Measurements from ENCODE around the gene SLC9A8.

SLC9A8 gene

GRCh38 chr20:49786196-49786595, 26.4 kb upstream of the SLC9A8 start:
- no peak for DNase-seq (ENCODE audit: low read depth in 3 of 3, low spot score in 1 of 3)

DNA sequence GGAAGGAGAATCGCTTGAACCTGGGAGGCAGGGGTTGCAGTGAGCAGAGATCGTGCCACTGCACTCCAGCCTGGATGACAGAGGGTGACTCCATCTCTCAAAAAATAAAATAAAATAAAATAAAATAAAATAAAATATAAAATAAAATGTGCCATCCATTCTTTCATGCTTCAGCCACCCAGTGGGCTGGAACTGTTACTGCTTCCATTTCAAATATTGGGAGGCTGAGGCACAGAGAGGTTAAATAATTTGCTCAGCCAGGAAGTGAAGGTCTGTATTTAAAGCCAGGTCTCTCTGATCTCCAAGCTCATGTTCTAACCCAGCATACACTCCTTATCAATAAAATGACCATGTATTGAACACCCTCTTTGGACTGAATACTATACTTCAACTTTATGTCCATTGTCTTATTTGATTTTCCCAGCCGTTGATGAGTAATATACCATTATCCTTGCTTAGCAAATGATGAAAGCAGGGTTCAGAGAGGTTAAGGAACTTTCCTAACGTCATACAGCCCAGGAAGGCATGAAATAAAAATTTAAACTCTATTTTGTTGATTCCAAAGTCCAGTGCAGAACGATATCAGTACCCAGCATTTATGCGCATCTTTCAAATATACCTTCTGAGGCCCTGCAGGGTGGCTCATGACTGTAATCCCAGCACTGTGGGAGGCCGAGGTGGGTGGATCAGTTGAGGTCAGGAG, 25.8 kb upstream of the SLC9A8 start:
- no peak for DNase-seq (ENCODE audit: low read depth in 3 of 3, low spot score in 1 of 3)

- no peak for DNase-seq (ENCODE audit: low read depth in 3 of 3, low spot score in 1 of 3)
These were observed 25.0 kb upstream of the SLC9A8 start for GRCh38 chr20:49787371-49788357.

- no peak for DNase-seq (ENCODE audit: low read depth in 3 of 3, low spot score in 1 of 3)
These were observed 22.4 kb upstream of the SLC9A8 start for GRCh38 chr20:49790077-49790798.

DNA sequence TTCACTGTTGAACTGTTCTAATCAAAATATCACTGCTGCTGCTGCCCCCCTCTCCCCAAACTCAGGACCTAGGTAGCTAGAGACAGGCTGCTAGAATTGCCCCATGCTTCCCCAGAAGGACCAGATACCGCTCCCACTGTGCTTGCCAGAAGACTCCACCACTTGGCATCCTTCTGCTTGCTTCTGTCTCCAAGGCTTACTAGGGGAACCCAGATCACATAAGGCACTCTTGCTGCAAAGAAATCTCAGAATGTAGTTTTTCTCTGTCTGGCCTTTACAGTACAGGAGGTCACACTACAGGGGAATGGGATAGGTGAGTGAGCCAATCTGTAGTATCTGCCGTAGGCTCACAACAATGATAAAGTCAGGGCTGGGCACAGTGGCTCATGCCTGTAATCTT, 21.5 kb upstream of the SLC9A8 start:
- DNase-seq (ENCODE audit: low read depth in 3 of 3, low spot score in 1 of 3) = no peak

DNA sequence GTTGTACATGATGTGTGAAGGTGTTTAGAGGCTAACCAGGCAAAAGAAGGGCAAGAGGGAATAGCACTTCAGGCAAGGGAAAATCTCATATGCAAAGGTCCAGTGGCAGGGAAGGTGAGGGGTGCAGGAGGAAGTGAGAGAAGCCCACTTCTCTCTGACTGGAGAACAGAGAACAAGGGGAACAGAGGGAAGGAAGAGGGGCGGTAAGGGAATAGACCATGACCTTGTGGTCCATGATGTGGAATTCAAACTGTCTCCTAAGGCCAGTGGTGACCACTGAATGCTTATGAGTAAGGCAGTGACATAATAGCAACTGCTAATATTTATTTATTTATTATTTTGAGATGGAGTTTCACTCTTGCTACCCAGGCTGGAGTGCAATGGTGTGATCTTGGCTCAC, 20.6 kb upstream of the SLC9A8 start:
- no peak for DNase-seq (ENCODE audit: low read depth in 3 of 3, low spot score in 1 of 3)

GRCh38 chr20:49792611-49793010, 20.0 kb upstream of the SLC9A8 start:
- no peak for DNase-seq (ENCODE audit: low read depth in 3 of 3, low spot score in 1 of 3)

GRCh38 chr20:49794336-49795134, 18.1 kb upstream of the SLC9A8 start:
- no peak for DNase-seq (ENCODE audit: low read depth in 3 of 3, low spot score in 1 of 3)

DNA sequence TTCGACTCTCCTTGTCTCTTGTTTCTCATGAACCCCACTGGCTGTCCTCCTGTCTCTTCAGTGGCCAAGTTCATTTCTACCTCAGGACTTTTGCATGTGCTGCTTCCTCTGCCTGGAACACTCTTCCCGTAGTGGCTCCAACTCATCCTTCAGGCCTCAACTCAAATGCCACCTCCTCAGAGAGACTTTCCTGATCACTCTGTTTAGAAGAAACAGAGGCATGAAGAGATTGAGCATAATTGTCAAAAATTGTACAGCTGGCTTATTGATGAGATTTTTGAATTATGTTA, 17.5 kb upstream of the SLC9A8 start:
- no peak for DNase-seq (ENCODE audit: low read depth in 3 of 3, low spot score in 1 of 3)

DNA sequence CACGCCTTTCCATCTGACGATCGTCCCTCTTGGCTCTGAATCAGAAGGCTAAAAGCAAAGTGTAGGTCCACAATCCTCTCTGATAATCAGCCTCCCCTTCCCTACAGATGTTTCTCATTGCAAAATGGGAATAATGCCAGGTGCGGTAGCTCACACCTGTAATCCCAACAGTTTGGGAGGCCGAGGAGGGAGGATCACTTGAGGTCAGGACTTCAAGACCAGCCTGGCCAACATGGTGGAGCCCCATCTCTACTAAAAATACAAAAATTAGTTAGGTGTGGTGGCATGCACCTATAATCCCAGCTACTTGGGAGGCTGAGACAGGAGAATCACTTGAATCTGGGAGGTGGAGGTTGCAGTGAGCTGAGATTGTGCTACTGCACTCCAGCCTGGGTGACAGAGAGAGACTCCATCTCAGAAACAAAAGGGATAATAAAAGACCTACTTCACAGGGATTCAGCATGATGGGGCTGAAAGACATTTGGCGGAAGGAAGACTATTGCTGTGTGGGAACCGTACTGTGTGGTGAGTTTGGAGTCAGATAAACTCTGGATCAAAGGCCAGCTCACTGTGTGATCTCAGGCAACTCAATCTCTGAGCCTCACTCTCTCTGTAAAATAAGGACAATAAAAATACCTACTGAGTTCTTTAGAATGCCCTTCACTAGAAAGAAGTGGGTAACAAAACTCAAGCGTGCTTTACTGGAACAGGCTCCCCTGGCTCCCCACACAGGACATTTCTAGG, 15.9 kb upstream of the SLC9A8 start:
- no peak for DNase-seq (ENCODE audit: low read depth in 3 of 3, low spot score in 1 of 3)

GRCh38 chr20:49797344-49797615, 15.3 kb upstream of the SLC9A8 start:
- DNase-seq (ENCODE audit: low read depth in 3 of 3, low spot score in 1 of 3) = no peak

- no peak for DNase-seq (ENCODE audit: low read depth in 3 of 3, low spot score in 1 of 3)
These were observed 13.9 kb upstream of the SLC9A8 start for GRCh38 chr20:49798718-49799117.

DNA sequence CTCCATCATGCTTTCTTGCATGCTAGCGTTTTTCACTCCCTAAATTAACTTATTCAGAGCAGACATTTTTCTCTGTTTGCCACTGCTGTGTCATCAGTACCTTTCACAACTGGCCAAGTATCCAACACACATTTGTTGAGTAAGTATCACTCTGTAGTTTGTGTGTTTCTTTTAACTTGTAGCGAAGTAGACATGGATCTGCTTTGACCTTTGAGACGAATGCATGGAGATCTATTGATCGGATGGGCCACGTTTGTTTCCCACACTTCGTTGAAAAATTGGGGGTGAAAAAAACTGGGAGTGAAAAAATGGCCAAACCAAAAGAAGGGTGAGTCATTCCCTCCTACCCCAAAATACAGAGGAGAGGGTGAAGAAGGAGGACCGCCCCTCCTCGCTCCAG, 12.9 kb upstream of the SLC9A8 start:
- DNase-seq (ENCODE audit: low read depth in 3 of 3, low spot score in 1 of 3) = no peak

DNA sequence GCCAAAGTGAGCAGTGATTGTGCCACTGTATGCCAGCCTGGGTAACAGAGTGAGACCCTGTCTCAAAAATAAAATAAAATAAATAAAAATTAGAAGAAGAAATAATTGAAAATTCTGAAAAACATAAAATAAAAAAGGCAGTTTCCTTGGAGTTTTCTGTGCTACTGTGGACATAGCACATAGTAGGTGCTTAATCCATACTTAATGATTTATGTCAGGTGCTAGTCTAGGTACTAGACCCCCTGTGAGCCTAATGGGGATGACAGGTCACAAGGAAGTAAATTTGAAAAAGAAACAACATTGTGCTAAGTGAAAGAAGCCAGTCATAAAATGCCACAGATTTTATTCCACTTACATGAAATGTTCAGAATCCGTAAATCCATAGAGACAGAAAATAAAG, 9.2 kb upstream of the SLC9A8 start:
- no peak for DNase-seq (ENCODE audit: low read depth in 3 of 3, low spot score in 1 of 3)

DNA sequence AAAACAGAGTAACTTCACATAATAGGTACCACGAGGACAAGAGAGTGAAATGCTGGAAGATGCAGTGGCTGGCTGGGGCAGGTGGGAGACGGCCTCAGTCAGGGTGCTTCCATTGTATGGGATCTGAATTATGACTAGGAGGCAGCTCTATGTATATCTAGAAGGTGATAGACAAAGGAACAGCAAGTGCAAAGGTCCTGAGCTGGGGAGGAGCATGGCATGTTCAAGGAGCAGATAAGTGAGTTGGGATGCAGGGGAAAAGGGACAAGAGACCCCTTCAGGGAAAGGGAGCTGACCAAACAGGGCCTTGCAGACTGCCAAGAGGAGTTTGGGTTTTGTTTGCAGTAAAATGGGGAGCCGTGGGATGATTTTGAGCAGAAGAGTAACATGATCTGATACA, 8.3 kb upstream of the SLC9A8 start:
- DNase-seq (ENCODE audit: low read depth in 3 of 3, low spot score in 1 of 3) = no peak

DNA sequence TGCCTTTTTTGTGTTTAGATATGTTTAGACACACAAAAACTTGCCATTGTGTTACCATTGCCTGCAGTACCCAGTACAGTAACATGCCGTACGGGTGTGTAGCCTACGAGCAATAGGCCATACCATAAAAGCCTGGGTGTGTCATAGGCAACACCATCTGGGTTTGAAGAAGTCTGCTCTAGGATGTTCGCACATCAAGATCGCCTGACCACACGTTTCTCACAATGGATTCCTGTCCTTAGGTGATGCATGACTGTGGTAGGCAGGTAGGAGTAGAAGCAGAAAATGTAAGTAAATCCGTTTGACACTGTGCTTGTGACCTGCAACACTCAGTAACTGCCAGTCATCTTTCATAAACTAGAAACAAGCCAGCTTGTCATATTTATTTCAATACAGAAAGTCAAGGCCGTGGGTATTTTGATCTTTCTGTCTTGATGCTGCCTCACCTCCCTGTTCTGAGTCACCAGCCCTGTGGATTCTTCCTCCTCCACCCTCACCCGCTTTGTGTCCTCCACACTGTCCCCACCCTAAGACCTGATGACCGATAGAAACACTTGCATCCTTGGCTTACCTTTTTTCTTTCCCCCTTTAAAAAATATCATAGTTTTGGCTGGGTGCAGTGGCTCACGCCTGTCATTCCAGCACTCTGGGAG, 7.3 kb upstream of the SLC9A8 start:
- DNase-seq (ENCODE audit: low read depth in 3 of 3, low spot score in 1 of 3) = peak in 1 of 3 donors; percentile 9

DNA sequence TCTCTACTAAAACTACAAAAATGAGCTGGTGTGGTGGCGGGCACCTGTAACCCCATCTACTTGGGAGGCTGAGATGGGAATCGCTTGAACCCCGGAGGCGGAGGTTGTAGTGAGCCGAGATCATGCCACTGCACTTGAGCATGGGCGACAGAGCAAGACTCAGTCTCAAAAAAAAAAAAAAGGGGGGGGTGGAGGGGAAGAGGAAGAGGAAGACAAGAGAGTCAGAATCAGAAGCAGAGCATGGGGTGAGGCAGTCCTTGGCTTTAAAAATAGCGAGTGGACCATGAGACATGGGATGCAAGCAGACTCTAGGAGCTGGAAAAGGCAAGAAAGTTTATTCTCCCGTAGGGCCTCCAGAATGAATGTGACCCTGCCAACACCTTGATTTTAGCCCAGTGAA, 3.9 kb upstream of the SLC9A8 start:
- no peak for DNase-seq (ENCODE audit: low read depth in 3 of 3, low spot score in 1 of 3)

GRCh38 chr20:49809803-49810359, 2.7 kb upstream of the SLC9A8 start:
- no peak for DNase-seq (ENCODE audit: low read depth in 3 of 3, low spot score in 1 of 3)

DNA sequence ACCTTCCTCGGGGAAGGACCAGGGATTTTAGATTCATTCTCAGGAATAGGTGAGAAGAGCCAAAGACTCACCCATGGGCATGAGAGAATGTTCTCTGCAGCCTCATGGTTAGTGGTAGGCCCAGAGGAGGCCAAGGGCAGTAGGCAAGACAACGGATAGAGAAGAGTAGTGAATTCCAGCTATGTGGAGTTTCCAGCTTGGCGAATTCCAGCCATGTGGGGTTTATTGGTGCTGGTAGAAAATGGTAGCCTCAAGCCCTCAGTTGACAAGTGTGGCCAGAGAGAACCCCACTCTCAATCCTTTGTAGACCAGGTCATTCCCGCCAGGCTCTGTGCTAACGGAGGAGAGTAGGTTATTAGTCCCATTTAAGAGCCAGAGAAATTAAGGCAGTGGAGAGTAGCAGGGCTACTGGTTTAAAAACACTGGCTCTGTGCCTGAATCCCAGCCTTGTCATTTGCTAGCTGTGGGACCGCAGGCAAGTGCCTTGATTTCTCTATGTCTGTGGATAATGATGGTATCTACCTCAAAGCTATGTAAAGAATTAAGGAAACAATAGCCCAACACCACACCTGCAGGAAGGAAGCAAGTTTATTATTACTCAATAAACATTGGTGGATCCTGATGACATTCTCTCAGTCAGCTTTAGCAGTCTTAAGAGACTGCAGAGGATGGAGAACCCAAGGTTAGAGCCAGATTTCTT, 2.0 kb upstream of the SLC9A8 start:
- no peak for DNase-seq (ENCODE audit: low read depth in 3 of 3, low spot score in 1 of 3)

Measured in stimulated activated CD4-positive, alpha-beta T cell treated with anti-CD3 and anti-CD28 coated beads, TNF-alpha, amount 100 ng/mL, for 1 hour (primary cell).